Fibroblast of upper back skin (primary cell): ENCODE results near the gene FOXJ2.
"Not testable (repeated sequence)": the region's sequence is repeated elsewhere in the genome, so short reads cannot be mapped to it uniquely, and the experiment has no call there.

Experiments used
- DNase-seq: peaks from one replicate; pipeline ENCODE4 v3.0.0-alpha.2; 2013

The FOXJ2 gene

GRCh38 chr12:8071820-8072219 is 39.3 kb downstream of the FOXJ2 start:
- not testable (repeated sequence) for DNase-seq

GRCh38 chr12:8075935-8076334 is 43.4 kb downstream of the FOXJ2 start:
- no peak for DNase-seq

GRCh38 chr12:8076366-8076765 is 43.9 kb downstream of the FOXJ2 start:
- DNase-seq, result no peak

- peak; percentile 50 for DNase-seq
These were observed 44.7 kb downstream of the FOXJ2 start for GRCh38 chr12:8077207-8077606.

GRCh38 chr12:8078398-8078797 is 45.9 kb downstream of the FOXJ2 start:
- peak; percentile 79 for DNase-seq

- DNase-seq, result no peak
These were observed 46.4 kb downstream of the FOXJ2 start for GRCh38 chr12:8078916-8079315.

- no peak for DNase-seq
These were observed 47.6 kb downstream of the FOXJ2 start for GRCh38 chr12:8080120-8080519.

GRCh38 chr12:8081251-8081920 is 48.9 kb downstream of the FOXJ2 start:
- DNase-seq, result no peak

GRCh38 chr12:8082808-8083100 is 50.2 kb downstream of the FOXJ2 start:
- no peak for DNase-seq

GRCh38 chr12:8084351-8084750 is 51.8 kb downstream of the FOXJ2 start:
- not testable (repeated sequence) for DNase-seq

GRCh38 chr12:8087666-8088065 is 55.1 kb downstream of the FOXJ2 start:
- DNase-seq, result no peak

GRCh38 chr12:8088574-8088973 is 56.1 kb downstream of the FOXJ2 start:
- DNase-seq, result no peak

- DNase-seq, result not testable (repeated sequence)
These were observed 56.8 kb downstream of the FOXJ2 start for GRCh38 chr12:8089277-8089676.

GRCh38 chr12:8089716-8090115 is 57.2 kb downstream of the FOXJ2 start:
- no peak for DNase-seq

GRCh38 chr12:8093291-8093690 is 60.8 kb downstream of the FOXJ2 start:
- no peak for DNase-seq

- DNase-seq, result no peak
These were observed 63.9 kb downstream of the FOXJ2 start for GRCh38 chr12:8096281-8096915.

- DNase-seq, result no peak
These were observed 66.7 kb downstream of the FOXJ2 start for GRCh38 chr12:8099235-8099634.
